Ishikawa (cell line): ENCODE data around the gene VWA3B.

Experiments
- EGR1 ChIP-seq: IDR thresholded peaks from 2 replicates; pipeline ENCODE4 v1.6.1; 2012
- RAD21 ChIP-seq: IDR thresholded peaks from 2 replicates; pipeline ENCODE4 v1.6.1; 2012; ENCODE audit warnings: low read depth
- TCF12 ChIP-seq: IDR thresholded peaks from 2 replicates; pipeline ENCODE4 v1.6.1; 2012; ENCODE audit warnings: low read depth
- YY1 ChIP-seq: IDR thresholded peaks from 2 replicates; pipeline ENCODE4 v1.6.1; 2012; ENCODE audit warnings: low read depth

- TF ChIP-seq YY1 (no peak), RAD21 (no peak), EGR1 (no peak), TCF12 (no peak)
Measured at GRCh38 chr2:98134172-98135005, 47.4 kb downstream of the VWA3B start.
